GM10248 (cell line): Measurements from ENCODE around the gene NAA10.

Experiments used
- CTCF ChIA-PET: fragments of 300-600 bp; sonication (Branson Sonifier 250); formaldehyde crosslinking; extraction: SDS; loops from one replicate; lab custom pipeline; 2021; ENCODE audit warnings: antibody characterized with exemption; lab: Yijun Ruan, JAX
- POLR2A ChIA-PET: fragments of 350-650 bp; sonication (Branson Sonifier 250); formaldehyde crosslinking; extraction: SDS; loops from one replicate; lab custom pipeline; 2020; ENCODE audit warnings: antibody characterized with exemption; lab: Yijun Ruan, JAX
- DNase-seq: peaks from one replicate; pipeline ENCODE4 v3.0.0; 2012; ENCODE audit errors: extremely low spot score
- CTCF ChIP-seq: IDR thresholded peaks from 2 replicates; pipeline ENCODE4 v1.5.1; 2012; ENCODE audit warnings: mild to moderate bottlenecking, low read depth; ENCODE audit errors: extremely low read depth, missing control alignments, control extremely low read depth

Gene NAA10

DNA sequence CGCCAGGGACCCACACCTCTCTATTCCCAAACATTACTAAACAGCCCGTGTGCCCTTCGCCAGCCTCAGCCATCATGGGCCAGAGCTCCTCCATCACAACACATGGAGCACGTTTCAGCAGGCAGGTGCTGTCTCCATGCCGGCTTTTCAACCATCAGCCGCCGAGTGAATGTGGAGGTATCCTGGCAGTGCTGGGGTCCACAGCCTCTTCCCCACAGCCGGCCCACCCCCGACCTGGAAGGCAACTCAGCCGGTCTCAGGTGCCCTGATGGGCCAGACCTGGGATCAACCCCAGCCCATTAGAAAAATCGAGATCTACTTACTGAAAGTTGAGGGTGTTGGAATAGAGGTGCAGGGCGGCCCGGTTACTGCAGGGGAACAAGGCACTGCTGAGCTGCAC is 3.1 kb downstream of the NAA10 start:
- CTCF ChIA-PET = interaction anchor here (2.2 to 14.1 kb wide), 2 partner anchors 9 to 17 kb away, joined by 7 to 187 read pairs; partner anchors contain the start of gene RENBP
- POLR2A ChIA-PET = no interaction called here
- no peak for DNase-seq
- TF ChIP-seq CTCF = no peak

DNA sequence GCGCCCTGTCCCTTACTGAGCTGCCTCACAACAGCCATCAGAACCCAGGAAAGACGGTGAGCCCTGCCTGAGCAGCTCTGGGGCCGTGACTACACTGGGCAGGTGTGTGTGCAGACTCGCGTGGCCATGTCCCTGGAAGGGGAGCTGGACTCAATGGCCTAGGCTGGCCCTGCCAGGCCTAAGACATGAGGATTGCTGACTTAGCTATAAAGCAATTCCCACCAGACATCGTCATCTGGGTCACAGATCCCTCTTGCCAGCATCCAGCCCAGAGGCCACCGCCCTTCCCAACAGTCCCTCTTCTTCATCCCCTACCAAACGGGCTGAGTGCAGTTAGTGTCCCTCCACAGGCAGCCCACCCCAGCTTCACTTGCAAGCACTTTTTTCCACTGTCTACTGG is 3.7 kb downstream of the NAA10 start:
- ChIA-PET POLR2A (no interaction called here), CTCF (interaction anchor here (14.1 kb wide), 1 partner anchor 18 kb away, joined by 187 read pairs; the partner anchor contains the start of gene RENBP)
- no peak for DNase-seq
- TF ChIP-seq CTCF = no peak

- no peak for DNase-seq
- ChIA-PET CTCF (interaction anchor here (14.1 kb wide), 1 partner anchor 19 kb away, joined by 187 read pairs; the partner anchor contains the start of gene RENBP), POLR2A (no interaction called here)
These were observed 4.6 kb downstream of the NAA10 start for GRCh38 chrX:153930011-153930910.

GRCh38 chrX:153929576-153929975 is 5.3 kb downstream of the NAA10 start:
- no peak for DNase-seq
- ChIA-PET CTCF (interaction anchor here (14.1 kb wide), 1 partner anchor 19 kb away, joined by 187 read pairs; the partner anchor contains the start of gene RENBP), POLR2A (no interaction called here)
- no peak for TF ChIP-seq CTCF

More at GRCh38 chrX:153930011-153930910, 4.6 kb downstream of the NAA10 start:
- TF ChIP-seq CTCF = no peak

DNA sequence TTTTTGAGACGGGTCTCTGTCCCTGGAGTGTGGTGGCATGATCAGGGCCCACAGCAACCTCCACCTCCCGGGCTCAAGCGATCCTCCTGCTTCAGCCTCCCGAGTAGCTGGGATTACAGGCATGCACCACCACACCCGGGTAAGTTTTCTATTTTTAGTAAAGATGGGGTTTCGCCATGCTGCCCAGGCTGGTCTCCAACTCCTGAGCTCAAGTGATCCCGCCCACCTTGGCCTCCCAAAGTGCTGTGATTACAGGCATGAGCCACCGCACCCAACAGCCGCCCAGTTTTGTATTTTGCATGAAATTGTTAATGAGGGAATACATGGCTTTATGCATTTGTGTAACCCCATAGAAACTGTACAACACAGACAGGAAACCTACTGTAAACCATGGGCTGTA is 6.0 kb downstream of the NAA10 start:
- CTCF ChIA-PET = interaction anchor here (1.2 to 14.1 kb wide), 2 partner anchors 11 to 20 kb away, joined by 3 to 187 read pairs; partner anchors contain the start of gene RENBP
- POLR2A ChIA-PET = no interaction called here
- no peak for DNase-seq
- TF ChIP-seq CTCF = no peak

GRCh38 chrX:153927922-153928760 is 6.7 kb downstream of the NAA10 start:
- POLR2A ChIA-PET = no interaction called here
- TF ChIP-seq CTCF = no peak
- CTCF ChIA-PET = interaction anchor here (1.2 to 14.1 kb wide), 2 partner anchors 11 to 21 kb away, joined by 3 to 187 read pairs; partner anchors contain the start of gene RENBP
- DNase-seq = peak; percentile 97
